ENCODE results near the gene TUBE1. TPM values are rescaled to one million over a fixed set of nuclear protein-coding genes. Genes with fewer than 3 reads are reported as not detected.

The TUBE1 gene, protein sequence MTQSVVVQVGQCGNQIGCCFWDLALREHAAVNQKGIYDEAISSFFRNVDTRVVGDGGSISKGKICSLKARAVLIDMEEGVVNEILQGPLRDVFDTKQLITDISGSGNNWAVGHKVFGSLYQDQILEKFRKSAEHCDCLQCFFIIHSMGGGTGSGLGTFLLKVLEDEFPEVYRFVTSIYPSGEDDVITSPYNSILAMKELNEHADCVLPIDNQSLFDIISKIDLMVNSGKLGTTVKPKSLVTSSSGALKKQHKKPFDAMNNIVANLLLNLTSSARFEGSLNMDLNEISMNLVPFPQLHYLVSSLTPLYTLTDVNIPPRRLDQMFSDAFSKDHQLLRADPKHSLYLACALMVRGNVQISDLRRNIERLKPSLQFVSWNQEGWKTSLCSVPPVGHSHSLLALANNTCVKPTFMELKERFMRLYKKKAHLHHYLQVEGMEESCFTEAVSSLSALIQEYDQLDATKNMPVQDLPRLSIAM
- 15.8 and 19.9 TPM in 2 replicates for total RNA-seq

GRCh38 chr6:112087136-112087911 lies at the start of gene TUBE1, which contains the start of gene FAM229B:
Gene TUBE1 (minus strand): TSS chr6:112087482. CDS start chr6:112087434, 48 bp downstream.
Gene FAM229B (plus strand): TSS chr6:112087591. CDS start chr6:112099284, 11,693 bp downstream.

GRCh38 chr6:112054001-112054400 lies 33.3 kb downstream of the TUBE1 start, which contains the start of gene CCN6:
Gene CCN6 (plus strand): TSS chr6:112054104. CDS start chr6:112054358, 254 bp downstream.

Other genes with a start within 250 kb of the TUBE1 start
- gene FYN, start 214.0 kb downstream of the TUBE1 start, total RNA-seq: 32.0 and 51.2 TPM in 2 replicates
- 0.31 and 2.7 TPM in 2 replicates for gene CCN6, start 33.4 kb downstream of the TUBE1 start, total RNA-seq
- 3.7 and 6.6 TPM in 2 replicates for gene FAM229B, start 109 bp upstream of the TUBE1 start, total RNA-seq
- 1.8 TPM in 1 of 2 replicates, not detected in the other for gene LAMA4, start 167.1 kb upstream of the TUBE1 start, total RNA-seq

Measured in hair follicular keratinocyte (primary cell).